ENCODE data around the gene BOD1.

Gene BOD1

DNA sequence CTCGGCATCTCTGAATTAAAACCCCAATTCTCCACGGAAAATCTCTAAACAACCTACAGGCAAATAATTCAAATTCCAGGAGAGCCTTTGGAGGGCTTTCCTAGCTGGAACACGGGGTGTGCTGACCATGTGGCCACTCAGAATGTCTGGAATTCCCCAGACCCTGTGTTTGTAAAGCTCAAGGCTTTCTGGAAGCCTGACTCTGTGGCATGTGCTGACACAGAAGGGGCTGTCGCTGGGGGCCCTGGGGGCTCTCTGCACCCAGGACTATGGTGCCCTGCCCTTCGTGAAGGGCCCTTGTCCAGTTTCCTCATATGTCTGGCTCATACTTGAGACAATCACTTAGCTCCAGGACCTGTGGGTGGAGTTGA is 29.0 kb upstream of the BOD1 start:
- Mint-ChIP-seq H3K4me3 (no peak overlapping the region), H3K27me3 (no peaks in the 10 kb centered on the region), H3K27ac (no peak overlapping the region), H3K36me3 (no peaks in the 10 kb centered on the region), H3K9me3 (ENCODE audit: low read depth) (no peaks in the 10 kb centered on the region), H3K4me1 (ENCODE audit: low read depth) (no peaks in the 10 kb centered on the region)

DNA sequence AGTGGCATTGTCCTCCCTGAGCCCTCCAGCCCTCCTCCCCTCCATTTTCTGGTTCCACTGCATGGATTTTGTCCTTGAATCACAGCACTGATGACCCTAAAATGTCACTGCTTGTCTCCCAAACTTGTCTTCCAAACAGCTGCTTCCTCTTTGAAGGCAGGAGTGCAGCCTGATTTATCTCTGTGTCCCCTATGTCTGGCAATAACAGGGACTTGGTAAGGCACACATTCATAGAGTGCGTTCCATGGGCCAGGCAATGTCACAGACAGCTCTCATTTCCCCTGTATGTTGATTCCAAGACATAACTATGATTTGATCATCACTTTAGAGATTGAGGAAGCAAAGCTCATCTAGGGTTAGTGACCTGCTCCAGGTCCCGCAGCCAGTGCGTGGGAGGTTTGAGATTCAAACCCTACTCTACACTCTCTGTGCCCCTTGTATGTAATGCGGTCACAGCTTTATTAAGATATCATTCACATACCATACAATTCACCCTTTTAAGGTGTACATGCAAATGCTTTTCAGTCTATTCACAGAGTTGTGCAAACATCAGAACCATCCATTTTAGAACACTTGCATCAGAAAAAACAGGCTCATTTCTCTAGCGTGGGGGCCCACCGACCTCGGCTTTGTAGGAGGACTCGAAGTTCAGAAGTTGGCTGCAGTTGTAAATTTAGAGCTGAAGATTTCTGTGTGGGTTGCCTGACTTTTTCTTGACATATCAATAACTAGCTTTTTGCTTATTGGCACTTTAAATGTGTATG is 28.4 kb upstream of the BOD1 start:
- Mint-ChIP-seq H3K9me3 (ENCODE audit: low read depth) (no peaks in the 10 kb centered on the region), H3K27ac (no peak overlapping the region), H3K36me3 (no peaks in the 10 kb centered on the region), H3K4me1 (ENCODE audit: low read depth) (no peaks in the 10 kb centered on the region), H3K4me3 (no peak overlapping the region), H3K27me3 (no peaks in the 10 kb centered on the region)

- H3K9me3 Mint-ChIP-seq (ENCODE audit: low read depth) = no peaks in the 10 kb centered on the region
- H3K4me1 Mint-ChIP-seq (ENCODE audit: low read depth) = no peaks in the 10 kb centered on the region
- H3K36me3 Mint-ChIP-seq = no peaks in the 10 kb centered on the region
- no peaks in the 10 kb centered on the region for H3K27me3 Mint-ChIP-seq
- H3K4me3 Mint-ChIP-seq = no peak overlapping the region
- H3K27ac Mint-ChIP-seq = no peak overlapping the region
These were observed 27.5 kb upstream of the BOD1 start for GRCh38 chr5:173643964-173644363.

- Mint-ChIP-seq H3K9me3 (ENCODE audit: low read depth) (no peaks in the 10 kb centered on the region), H3K4me3 (no peak overlapping the region), H3K27me3 (no peaks in the 10 kb centered on the region), H3K27ac (no peak overlapping the region), H3K36me3 (no peaks in the 10 kb centered on the region), H3K4me1 (ENCODE audit: low read depth) (no peaks in the 10 kb centered on the region)
These were observed 26.5 kb upstream of the BOD1 start for GRCh38 chr5:173642895-173643481.

- Mint-ChIP-seq H3K4me3 (no peak overlapping the region), H3K36me3 (no peaks in the 10 kb centered on the region), H3K27ac (no peak overlapping the region), H3K4me1 (ENCODE audit: low read depth) (no peaks in the 10 kb centered on the region), H3K9me3 (ENCODE audit: low read depth) (no peaks in the 10 kb centered on the region), H3K27me3 (no peaks in the 10 kb centered on the region)
These were observed 25.9 kb upstream of the BOD1 start for GRCh38 chr5:173642191-173642816.

DNA sequence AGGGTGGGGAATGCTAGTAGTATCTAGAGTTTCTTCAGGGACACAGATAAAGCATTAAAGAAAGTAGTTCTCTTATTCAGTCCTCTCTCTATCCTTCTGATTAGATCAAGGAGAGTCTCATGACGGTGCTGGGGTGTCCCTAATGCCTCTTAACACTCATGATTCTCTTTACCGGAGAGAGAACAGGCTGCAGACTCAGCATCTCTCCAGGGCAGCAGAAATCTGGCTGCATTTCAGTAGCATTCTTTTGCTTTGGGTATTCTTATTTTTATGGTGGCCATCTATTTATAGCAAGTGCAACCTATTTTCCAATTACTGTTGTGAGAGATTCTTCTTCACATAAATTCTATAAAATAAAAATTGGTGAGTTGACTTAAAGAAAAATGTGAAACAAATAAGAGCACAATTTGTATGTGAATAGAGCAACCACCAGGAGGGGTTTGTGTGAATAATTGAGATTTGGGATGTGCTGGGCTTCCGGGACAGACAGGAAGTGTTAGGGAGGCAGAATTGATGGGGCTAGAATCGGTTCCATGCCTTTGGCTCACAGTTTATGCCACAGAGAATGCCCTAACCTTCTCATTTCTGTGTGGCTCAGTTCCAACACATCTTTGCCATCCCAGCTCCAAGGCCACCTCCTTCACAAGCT is 23.8 kb upstream of the BOD1 start:
- H3K36me3 Mint-ChIP-seq = no peaks in the 10 kb centered on the region

DNA sequence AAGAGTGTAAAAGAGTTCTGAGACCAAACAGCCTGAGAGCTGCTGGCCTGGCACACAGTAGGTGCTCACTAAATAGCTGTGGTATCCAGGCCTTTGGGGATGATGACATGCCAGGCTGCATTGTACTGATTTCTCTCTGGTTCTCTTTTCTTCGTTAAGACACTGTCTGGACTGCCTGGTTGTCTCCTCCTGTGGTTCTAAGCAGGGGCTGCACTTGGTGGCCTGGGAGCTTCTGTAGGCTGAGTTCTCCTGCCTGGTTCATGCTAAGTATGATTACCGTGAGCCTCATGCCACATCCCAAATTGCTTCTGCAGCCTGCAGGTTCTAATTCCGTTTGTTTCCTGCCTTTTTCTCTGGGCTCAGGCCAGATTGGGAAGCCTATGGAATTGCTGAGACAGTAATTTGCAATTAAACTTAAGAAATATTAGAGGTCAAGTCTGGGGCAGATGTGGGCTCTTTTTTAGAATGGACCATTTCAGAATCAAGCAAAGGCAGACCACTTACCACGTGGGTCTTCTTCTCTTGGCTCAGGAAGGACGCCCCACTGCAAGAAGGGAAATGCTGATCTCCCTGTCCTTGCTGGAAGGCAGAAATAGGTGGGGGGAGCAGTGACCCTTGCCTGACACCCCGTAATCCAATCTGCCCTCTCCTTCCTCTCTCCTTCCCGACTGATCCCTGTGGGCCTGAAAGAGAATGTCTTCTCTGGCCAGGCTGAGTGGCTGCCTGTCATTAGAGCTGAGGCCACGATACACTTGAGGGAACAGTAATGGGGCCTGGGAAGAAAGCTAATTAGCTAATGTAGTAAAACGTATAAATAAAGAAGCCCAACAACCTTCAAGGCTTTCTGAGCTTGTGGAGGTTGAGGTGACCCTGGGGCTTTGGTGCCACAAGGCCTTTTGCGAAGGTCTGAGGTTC is 21.9 kb upstream of the BOD1 start:
- no peak overlapping the region for H3K4me3 Mint-ChIP-seq
- no peaks in the 10 kb centered on the region for H3K27me3 Mint-ChIP-seq
- H3K27ac Mint-ChIP-seq = no peak overlapping the region
- no peaks in the 10 kb centered on the region for H3K9me3 Mint-ChIP-seq (ENCODE audit: low read depth)
- H3K4me1 Mint-ChIP-seq (ENCODE audit: low read depth) = no peaks in the 10 kb centered on the region
- H3K36me3 Mint-ChIP-seq = no peaks in the 10 kb centered on the region

More for the DNA sequence above, 23.8 kb upstream of the BOD1 start:
- no peaks in the 10 kb centered on the region for H3K4me1 Mint-ChIP-seq (ENCODE audit: low read depth)
- no peaks in the 10 kb centered on the region for H3K27me3 Mint-ChIP-seq
- no peaks in the 10 kb centered on the region for H3K9me3 Mint-ChIP-seq (ENCODE audit: low read depth)
- no peak overlapping the region for H3K4me3 Mint-ChIP-seq
- no peak overlapping the region for H3K27ac Mint-ChIP-seq

GRCh38 chr5:173637340-173637739 is 20.9 kb upstream of the BOD1 start:
- Mint-ChIP-seq H3K27ac (no peak overlapping the region), H3K4me1 (ENCODE audit: low read depth) (no peaks in the 10 kb centered on the region), H3K9me3 (ENCODE audit: low read depth) (no peaks in the 10 kb centered on the region), H3K36me3 (no peaks in the 10 kb centered on the region), H3K4me3 (no peak overlapping the region), H3K27me3 (peaks cover 2% of the 10 kb centered on the region)

- no peak overlapping the region for H3K4me3 Mint-ChIP-seq
- H3K27ac Mint-ChIP-seq = no peak overlapping the region
- peaks cover 8% of the 10 kb centered on the region for H3K27me3 Mint-ChIP-seq
- no peaks in the 10 kb centered on the region for H3K9me3 Mint-ChIP-seq (ENCODE audit: low read depth)
- H3K36me3 Mint-ChIP-seq = no peaks in the 10 kb centered on the region
- H3K4me1 Mint-ChIP-seq (ENCODE audit: low read depth) = no peaks in the 10 kb centered on the region
These were observed 18.1 kb upstream of the BOD1 start for GRCh38 chr5:173634465-173634983.

DNA sequence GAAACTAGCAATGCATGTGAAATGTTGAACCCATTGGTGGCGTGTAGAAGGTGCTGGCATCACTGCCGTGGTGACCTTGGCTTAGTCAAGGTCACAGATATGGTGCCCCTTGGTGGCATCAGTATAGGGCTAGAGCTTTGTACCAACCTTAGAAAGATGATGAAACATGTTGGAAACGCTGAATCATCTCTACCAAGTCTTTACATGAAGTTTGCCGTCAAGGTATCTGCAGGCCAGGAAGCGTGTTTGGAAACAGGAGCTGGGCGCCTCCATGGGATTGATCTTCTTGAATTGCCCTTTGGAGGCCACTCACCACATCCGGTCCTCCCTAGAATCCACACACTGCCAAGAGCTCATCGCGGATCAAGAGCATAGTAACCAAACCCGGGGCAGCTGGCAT is 16.9 kb upstream of the BOD1 start:
- no peaks in the 10 kb centered on the region for H3K4me1 Mint-ChIP-seq (ENCODE audit: low read depth)
- no peaks in the 10 kb centered on the region for H3K9me3 Mint-ChIP-seq (ENCODE audit: low read depth)
- H3K4me3 Mint-ChIP-seq = no peak overlapping the region
- no peaks in the 10 kb centered on the region for H3K36me3 Mint-ChIP-seq
- H3K27ac Mint-ChIP-seq = no peak overlapping the region
- peaks cover 10% of the 10 kb centered on the region for H3K27me3 Mint-ChIP-seq

DNA sequence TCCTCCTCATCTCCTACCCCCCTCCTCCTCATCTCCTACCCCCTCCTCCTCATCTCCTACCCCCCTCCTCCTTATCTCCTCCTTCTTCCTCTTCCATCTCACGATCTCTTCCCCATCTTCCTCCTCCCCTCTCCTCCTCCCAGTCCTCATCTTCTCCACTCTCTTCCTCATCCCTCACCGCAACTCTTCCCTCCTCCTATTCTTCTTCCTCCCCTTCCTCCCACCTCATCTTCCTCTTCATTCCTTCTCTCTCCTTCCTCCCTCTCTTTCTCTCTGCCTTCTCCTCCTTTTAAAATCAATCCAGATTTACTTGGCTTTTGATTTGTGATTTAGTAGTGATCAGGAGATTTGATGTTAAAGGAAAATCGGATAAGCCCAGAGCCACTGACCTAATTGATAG is 15.0 kb upstream of the BOD1 start:
- no peak overlapping the region for H3K4me3 Mint-ChIP-seq
- no peaks in the 10 kb centered on the region for H3K9me3 Mint-ChIP-seq (ENCODE audit: low read depth)
- H3K27me3 Mint-ChIP-seq = peaks cover 10% of the 10 kb centered on the region
- H3K4me1 Mint-ChIP-seq (ENCODE audit: low read depth) = no peaks in the 10 kb centered on the region
- H3K36me3 Mint-ChIP-seq = no peaks in the 10 kb centered on the region
- no peak overlapping the region for H3K27ac Mint-ChIP-seq

- no peaks in the 10 kb centered on the region for H3K9me3 Mint-ChIP-seq (ENCODE audit: low read depth)
- peaks cover 10% of the 10 kb centered on the region for H3K27me3 Mint-ChIP-seq
- H3K4me3 Mint-ChIP-seq = no peak overlapping the region
- H3K27ac Mint-ChIP-seq = no peak overlapping the region
- no peaks in the 10 kb centered on the region for H3K36me3 Mint-ChIP-seq
- H3K4me1 Mint-ChIP-seq (ENCODE audit: low read depth) = no peaks in the 10 kb centered on the region
These were observed 14.4 kb upstream of the BOD1 start for GRCh38 chr5:173630724-173631365.

DNA sequence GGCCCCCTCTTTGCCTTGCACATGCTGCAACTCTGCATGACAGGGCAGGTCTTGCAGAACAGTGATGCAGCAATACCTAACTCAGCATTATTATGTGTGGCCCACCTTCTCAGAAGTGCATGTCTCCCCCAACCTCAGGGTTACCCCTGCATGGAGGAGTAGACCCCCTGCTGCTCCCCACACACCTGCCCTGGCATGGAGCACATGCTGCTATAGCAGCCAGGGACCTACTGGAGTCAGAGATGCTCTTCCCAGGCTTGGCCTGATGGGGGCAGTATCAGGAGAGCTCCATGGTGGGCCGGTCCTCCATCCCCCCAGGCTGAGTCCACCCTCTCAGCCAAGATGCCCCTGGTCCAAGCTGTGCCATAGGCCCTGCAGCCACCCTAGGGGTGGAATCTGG is 13.2 kb upstream of the BOD1 start:
- Mint-ChIP-seq H3K4me1 (ENCODE audit: low read depth) (no peaks in the 10 kb centered on the region), H3K36me3 (no peaks in the 10 kb centered on the region), H3K27me3 (peaks cover 10% of the 10 kb centered on the region), H3K4me3 (no peak overlapping the region), H3K27ac (no peak overlapping the region), H3K9me3 (ENCODE audit: low read depth) (no peaks in the 10 kb centered on the region)

DNA sequence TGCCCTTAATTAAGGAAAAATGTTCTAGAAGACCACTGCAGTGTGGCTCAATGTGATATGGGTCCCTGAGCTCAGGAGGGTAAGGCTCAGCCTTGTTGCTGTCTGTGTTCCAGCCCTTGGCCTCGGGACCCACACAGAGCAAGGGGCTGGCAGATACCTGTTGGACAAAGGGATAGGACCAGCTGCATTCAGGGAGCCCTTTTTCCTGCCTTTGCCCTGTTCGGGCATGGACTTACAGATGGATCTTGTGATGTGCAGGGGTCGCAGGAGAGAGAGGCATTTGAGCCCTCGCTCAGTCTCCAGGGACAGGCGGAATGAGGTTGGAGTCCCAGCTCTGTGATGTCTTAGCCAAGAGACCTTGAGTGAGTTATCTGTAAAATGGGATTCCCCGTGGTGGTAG is 12.1 kb upstream of the BOD1 start:
- no peaks in the 10 kb centered on the region for H3K36me3 Mint-ChIP-seq
- no peak overlapping the region for H3K27ac Mint-ChIP-seq
- H3K27me3 Mint-ChIP-seq = peaks cover 10% of the 10 kb centered on the region
- H3K9me3 Mint-ChIP-seq (ENCODE audit: low read depth) = no peaks in the 10 kb centered on the region
- H3K4me1 Mint-ChIP-seq (ENCODE audit: low read depth) = no peaks in the 10 kb centered on the region
- no peak overlapping the region for H3K4me3 Mint-ChIP-seq

All from activated naive CD8-positive, alpha-beta T cell (primary cell).